Pericardium fibroblast (primary cell): ENCODE measurements around the gene GALNT15. TPM values are rescaled to one million over a fixed set of nuclear protein-coding genes. Genes with fewer than 3 reads are reported as not detected.

Source experiments
- total RNA-seq: library from RNA; depleted of rRNA; stranded (reverse); fragments of >200 nt; gene quantifications from 2 replicates; pipeline ENCODE4 v1.2.3, GENCODE V29; 2015

GALNT15 gene, protein sequence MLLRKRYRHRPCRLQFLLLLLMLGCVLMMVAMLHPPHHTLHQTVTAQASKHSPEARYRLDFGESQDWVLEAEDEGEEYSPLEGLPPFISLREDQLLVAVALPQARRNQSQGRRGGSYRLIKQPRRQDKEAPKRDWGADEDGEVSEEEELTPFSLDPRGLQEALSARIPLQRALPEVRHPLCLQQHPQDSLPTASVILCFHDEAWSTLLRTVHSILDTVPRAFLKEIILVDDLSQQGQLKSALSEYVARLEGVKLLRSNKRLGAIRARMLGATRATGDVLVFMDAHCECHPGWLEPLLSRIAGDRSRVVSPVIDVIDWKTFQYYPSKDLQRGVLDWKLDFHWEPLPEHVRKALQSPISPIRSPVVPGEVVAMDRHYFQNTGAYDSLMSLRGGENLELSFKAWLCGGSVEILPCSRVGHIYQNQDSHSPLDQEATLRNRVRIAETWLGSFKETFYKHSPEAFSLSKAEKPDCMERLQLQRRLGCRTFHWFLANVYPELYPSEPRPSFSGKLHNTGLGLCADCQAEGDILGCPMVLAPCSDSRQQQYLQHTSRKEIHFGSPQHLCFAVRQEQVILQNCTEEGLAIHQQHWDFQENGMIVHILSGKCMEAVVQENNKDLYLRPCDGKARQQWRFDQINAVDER
- total RNA-seq, result 1.3 and 20.2 TPM in 2 replicates

DNA sequence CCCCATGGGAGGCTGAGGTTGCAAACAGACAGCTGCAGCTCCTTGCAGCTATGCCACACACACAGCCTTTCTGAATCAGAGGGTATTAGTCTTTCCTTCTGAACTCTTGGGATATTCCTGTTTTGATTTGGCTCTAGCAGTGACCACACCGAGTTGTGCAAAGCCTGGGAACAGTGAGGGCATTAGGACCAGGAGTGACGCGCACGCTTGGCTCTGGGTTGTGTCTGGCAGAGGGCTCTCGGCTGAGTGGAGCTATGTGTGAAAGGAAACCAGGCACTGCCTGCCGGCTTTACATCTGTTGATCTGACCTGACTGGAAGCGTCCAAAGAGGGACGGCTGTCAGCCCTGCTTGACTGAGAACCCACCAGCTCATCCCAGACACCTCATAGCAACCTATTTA is at the start of gene GALNT15:
Gene GALNT15, plus strand, starts transcription at position 292 of the 400 bp plus-strand sequence. CDS start 472 bp downstream, outside the sequence.

DNA sequence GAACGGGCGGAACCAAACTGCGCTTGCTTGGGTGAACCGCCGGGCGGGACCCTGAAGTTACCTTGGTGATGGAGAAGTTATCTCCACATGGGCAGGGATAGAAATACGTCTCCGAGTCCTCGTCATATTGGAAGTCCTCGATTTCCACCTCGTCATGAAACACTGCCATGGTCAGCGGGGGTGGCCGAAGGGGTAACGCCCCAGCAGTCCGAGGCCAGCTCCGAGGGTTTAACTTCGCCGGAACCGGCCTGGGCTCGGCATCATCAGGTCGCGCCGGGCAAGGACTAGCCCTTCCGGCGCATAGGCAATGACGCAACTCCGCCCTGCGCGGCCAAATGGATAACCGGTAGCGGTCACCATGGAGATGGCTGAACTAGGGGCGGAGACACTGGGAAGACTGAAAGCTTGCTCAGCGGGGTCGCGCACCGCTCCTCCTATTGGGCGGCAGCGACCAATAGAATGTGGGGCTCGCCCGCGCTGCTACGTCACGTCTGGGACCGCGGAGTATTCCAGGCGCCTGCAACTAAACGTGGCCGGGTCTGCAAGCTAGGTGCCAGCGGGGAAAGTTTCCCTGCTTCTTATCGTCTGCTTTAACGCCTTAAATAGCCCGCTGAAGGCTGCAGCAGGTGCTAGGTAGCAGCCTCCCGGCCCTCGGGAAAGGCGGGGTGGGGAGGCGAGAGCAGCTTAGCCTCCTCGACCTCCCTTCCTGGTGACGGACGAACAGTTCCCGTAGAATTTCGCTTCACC is 90.4 kb downstream of the GALNT15 start, which contains the start of the genes DPH3 and OXNAD1:
Gene DPH3, minus strand, starts transcription at position 236 of the 747 bp plus-strand sequence. Its CDS starts 67 bp downstream, at position 169.
Gene OXNAD1, plus strand, starts transcription at position 505 of the 747 bp plus-strand sequence. CDS start 5,741 bp downstream, outside the sequence.

Other genes starting within 250 kb of the GALNT15 start
- 14.6 and 18.6 TPM in 2 replicates for gene DPH3, start 90.3 kb downstream of the GALNT15 start, total RNA-seq
- gene OXNAD1, start 90.5 kb downstream of the GALNT15 start, total RNA-seq, result 7.4 and 10.8 TPM in 2 replicates